Liver (tissue), 9 donors: ENCODE data around the gene ANG. TPM values are rescaled to one million over a fixed set of nuclear protein-coding genes. Genes with fewer than 3 reads are reported as not detected.

ENCODE experiments used
- DNase-seq: peaks from one replicate; pipeline ENCODE4 v3.0.0-alpha.2; 2017; ENCODE audit warnings: low spot score
- H3K27ac ChIP-seq, 2 donors: one replicate each; pipeline ENCODE4 v1.7.0; 2013; ENCODE audit warnings: inconsistent platforms in 2 of 2, low read length in 2 of 2, control low read depth in 1 of 2, low read depth in 1 of 2, mild to moderate bottlenecking in 1 of 2
- H3K27me3 ChIP-seq, 4 donors: one replicate each; pipeline versions ENCODE4 v1.6.1 to v1.7.0; 2013; ENCODE audit warnings: low read length in 3 of 4, inconsistent platforms in 1 of 4, mild to moderate bottlenecking in 1 of 4, moderate library complexity in 1 of 4; ENCODE audit not compliant: control insufficient read depth in 4 of 4, insufficient read depth in 4 of 4
- H3K36me3 ChIP-seq, 4 donors: one replicate each; pipeline versions ENCODE4 v1.6.1 to v1.7.0; 2013; ENCODE audit warnings: low read length in 3 of 4, mild to moderate bottlenecking in 3 of 4, low read depth in 1 of 4, moderate library complexity in 1 of 4; ENCODE audit not compliant: control insufficient read depth in 4 of 4, insufficient read depth in 3 of 4
- H3K4me1 ChIP-seq, 4 donors: one replicate each; pipeline versions ENCODE4 v1.6.1 to v1.7.0; 2013; ENCODE audit warnings: low read length in 3 of 4, mild to moderate bottlenecking in 3 of 4, moderate library complexity in 1 of 4; ENCODE audit not compliant: control insufficient read depth in 4 of 4, insufficient read depth in 4 of 4
- H3K4me3 ChIP-seq, 3 donors: one replicate each; pipeline versions ENCODE4 v1.6.1 to v1.7.0; 2013; ENCODE audit warnings: low read length in 3 of 3, control low read depth in 1 of 3, low read depth in 1 of 3, mild to moderate bottlenecking in 1 of 3
- H3K9ac ChIP-seq, 2 donors: one replicate each; pipeline ENCODE4 v1.7.0; 2013; ENCODE audit warnings: low read length in 2 of 2, mild to moderate bottlenecking in 2 of 2, moderate library complexity in 2 of 2, control low read depth in 1 of 2, low read depth in 1 of 2
- H3K9me3 ChIP-seq, 4 donors: one replicate each; pipeline versions ENCODE4 v1.6.1 to v1.7.0; 2013; ENCODE audit warnings: low read length in 3 of 4; ENCODE audit not compliant: control insufficient read depth in 4 of 4
- EGR1 ChIP-seq, 2 donors: IDR thresholded peaks; 2 replicates each; pipeline ENCODE4 v1.6.1; 2016 to 2018; ENCODE audit warnings: antibody characterized with exemption in 2 of 2, low read depth in 2 of 2
- GABPA ChIP-seq, 2 donors: IDR thresholded peaks in 1 of 2; conservative IDR thresholded peaks in 1 of 2; 2 replicates each; pipeline ENCODE4 v1.6.1; 2016; ENCODE audit warnings: antibody characterized with exemption in 2 of 2, mild to moderate bottlenecking in 1 of 2, moderate library complexity in 1 of 2
- HNF4A ChIP-seq, 2 donors: conservative IDR thresholded peaks; 2 replicates each; pipeline ENCODE4 v1.6.1; 2016; ENCODE audit warnings: antibody characterized with exemption in 2 of 2, mild to moderate bottlenecking in 2 of 2
- HNF4G ChIP-seq: IDR thresholded peaks from 2 replicates; pipeline ENCODE4 v1.6.1; 2016; ENCODE audit warnings: antibody characterized with exemption
- JUND ChIP-seq, 2 donors: IDR thresholded peaks; 2 replicates each; pipeline ENCODE4 v1.6.1; 2016; ENCODE audit warnings: antibody characterized with exemption in 2 of 2
- RAD21 ChIP-seq, 2 donors: IDR thresholded peaks; 2 replicates each; pipeline ENCODE4 v1.6.1; 2016; ENCODE audit warnings: antibody characterized with exemption in 2 of 2, mild to moderate bottlenecking in 2 of 2
- SP1 ChIP-seq: IDR thresholded peaks from 2 replicates; pipeline ENCODE4 v1.6.1; 2018; ENCODE audit warnings: antibody characterized with exemption, mild to moderate bottlenecking
- YY1 ChIP-seq: IDR thresholded peaks from 2 replicates; pipeline ENCODE4 v1.6.1; 2016; ENCODE audit warnings: antibody characterized with exemption, mild to moderate bottlenecking
- WGBS: extraction: QIAGEN DNeasy Blood & Tissue Kit; methylation state at CpG from one replicate; pipeline ENCODE4 v1.1.7; 2013; 5-methylcytosine and 5-hydroxymethylcytosine counted together
- polyA plus RNA-seq, 2 donors: library from polyadenylated mRNA; stranded (reverse) in 1 of 2; unstranded in 1 of 2; fragments of 200-250 nt in 1 of 2; fragments of >200 nt in 1 of 2; fragmentation: Nextera tagmentation in 1 of 2; extraction: Ambion mirVana in 1 of 2; gene quantifications; one replicate each; pipeline versions ENCODE4 v1.2.1 to v1.2.3, GENCODE V29; 2013 to 2015
- total RNA-seq, 2 donors: library from RNA; depleted of rRNA; stranded (reverse); fragments of >200 nt; gene quantifications; one replicate each; pipeline ENCODE4 v1.2.3, GENCODE V29; 2014
- TF ChIP-seq, protein P1 (sequence below): IDR thresholded peaks from 2 replicates; pipeline ENCODE4 v1.6.1; 2016; ENCODE audit warnings: antibody characterized with exemption
- TF ChIP-seq, protein P2 (sequence below): IDR thresholded peaks from 2 replicates; pipeline ENCODE4 v1.6.1; 2016; ENCODE audit warnings: antibody characterized with exemption
- TF ChIP-seq, protein P3 (sequence below): fragments of 150-350 bp; IDR thresholded peaks from 2 replicates; pipeline ENCODE4 v1.5.1; 2017; ENCODE audit warnings: improper control_type of control experiment, low read depth, low read length; ENCODE audit not compliant: missing input control
- donor health status: healthy.
- donor health status: healthy.
- donor health status: healthy.
- donor health status: healthy.
- donor health status: healthy.

ANG gene
- total and polyA plus RNA-seq, 4 donors: 153 to 2,524 (median 1,379) TPM

DNA sequence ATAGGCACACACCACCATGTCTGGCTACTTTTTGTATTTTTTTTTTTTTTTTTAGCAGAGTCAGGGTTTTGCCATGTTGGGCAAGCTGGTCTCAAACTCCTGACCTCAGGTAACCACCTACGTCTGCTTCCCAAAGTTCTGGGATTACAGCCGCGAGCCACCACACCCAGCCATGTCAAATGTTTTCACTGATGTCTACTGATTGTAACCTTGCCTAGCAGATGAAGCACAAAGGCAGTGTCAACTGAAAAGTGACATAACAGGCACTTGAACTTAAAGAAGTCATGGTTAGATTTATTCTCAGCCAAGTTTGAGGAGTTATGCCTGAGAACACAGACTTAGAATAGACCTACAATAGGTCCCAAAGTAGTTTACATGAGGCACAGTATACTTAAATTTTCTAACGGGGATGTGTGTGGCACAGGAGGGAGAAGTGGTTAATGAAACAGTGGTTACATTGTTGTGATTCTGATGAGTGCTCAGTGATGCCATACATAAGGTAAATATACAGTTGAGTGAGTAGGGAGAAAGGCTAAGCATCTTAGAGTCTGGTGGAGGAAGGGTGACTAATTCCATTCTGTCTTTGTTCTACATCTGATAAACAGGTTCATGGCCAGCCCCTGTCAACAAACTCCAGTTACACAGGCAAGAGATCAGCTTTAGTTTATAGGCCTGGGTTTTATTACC is 16.8 kb upstream of the ANG start (continued):
- TF ChIP-seq, protein P1, sequence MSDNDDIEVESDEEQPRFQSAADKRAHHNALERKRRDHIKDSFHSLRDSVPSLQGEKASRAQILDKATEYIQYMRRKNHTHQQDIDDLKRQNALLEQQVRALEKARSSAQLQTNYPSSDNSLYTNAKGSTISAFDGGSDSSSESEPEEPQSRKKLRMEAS: no peak

DNA sequence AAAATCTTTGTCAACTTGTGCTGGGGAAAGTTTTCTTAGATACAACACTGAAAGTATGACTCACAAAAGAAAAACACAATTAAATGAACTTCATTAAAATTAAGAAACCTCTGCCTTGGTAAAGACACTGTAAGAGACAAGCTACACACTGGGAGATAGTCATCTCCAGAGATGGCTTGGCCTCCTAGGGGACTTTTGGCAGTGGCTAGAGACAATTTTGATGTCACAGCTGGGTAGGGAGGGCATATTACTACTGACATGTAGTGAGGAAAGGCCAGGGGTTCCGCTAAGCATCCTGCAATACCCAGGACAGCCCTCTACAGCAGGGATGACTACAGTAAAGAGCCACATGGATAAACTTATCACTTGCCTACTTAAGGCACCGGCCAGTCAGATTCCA is 12.9 kb upstream of the ANG start:
- Histone ChIP-seq H3K4me1 (peaks cover under 1 to 7% (median 5%) of the 10 kb centered on the region in 4 donors), H3K27me3 (no peaks in the 10 kb centered on the region), H3K9me3 (no peaks in the 10 kb centered on the region), H3K27ac (no peak overlapping the region), H3K9ac (no peak overlapping the region), H3K36me3 (no peaks in the 10 kb centered on the region), H3K4me3 (no peak overlapping the region)
- DNase-seq: no peak
- 92% methylated on average over 2 of the region's 2 CpGs for WGBS
- TF ChIP-seq SP1: no peak
- TF ChIP-seq RAD21 (IDR thresholded peaks at IDR 0.05): no peak
- TF ChIP-seq HNF4G: no peak
- TF ChIP-seq, protein P2, sequence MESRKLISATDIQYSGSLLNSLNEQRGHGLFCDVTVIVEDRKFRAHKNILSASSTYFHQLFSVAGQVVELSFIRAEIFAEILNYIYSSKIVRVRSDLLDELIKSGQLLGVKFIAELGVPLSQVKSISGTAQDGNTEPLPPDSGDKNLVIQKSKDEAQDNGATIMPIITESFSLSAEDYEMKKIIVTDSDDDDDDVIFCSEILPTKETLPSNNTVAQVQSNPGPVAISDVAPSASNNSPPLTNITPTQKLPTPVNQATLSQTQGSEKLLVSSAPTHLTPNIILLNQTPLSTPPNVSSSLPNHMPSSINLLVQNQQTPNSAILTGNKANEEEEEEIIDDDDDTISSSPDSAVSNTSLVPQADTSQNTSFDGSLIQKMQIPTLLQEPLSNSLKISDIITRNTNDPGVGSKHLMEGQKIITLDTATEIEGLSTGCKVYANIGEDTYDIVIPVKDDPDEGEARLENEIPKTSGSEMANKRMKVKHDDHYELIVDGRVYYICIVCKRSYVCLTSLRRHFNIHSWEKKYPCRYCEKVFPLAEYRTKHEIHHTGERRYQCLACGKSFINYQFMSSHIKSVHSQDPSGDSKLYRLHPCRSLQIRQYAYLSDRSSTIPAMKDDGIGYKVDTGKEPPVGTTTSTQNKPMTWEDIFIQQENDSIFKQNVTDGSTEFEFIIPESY: no peak
- TF ChIP-seq, protein P3, sequence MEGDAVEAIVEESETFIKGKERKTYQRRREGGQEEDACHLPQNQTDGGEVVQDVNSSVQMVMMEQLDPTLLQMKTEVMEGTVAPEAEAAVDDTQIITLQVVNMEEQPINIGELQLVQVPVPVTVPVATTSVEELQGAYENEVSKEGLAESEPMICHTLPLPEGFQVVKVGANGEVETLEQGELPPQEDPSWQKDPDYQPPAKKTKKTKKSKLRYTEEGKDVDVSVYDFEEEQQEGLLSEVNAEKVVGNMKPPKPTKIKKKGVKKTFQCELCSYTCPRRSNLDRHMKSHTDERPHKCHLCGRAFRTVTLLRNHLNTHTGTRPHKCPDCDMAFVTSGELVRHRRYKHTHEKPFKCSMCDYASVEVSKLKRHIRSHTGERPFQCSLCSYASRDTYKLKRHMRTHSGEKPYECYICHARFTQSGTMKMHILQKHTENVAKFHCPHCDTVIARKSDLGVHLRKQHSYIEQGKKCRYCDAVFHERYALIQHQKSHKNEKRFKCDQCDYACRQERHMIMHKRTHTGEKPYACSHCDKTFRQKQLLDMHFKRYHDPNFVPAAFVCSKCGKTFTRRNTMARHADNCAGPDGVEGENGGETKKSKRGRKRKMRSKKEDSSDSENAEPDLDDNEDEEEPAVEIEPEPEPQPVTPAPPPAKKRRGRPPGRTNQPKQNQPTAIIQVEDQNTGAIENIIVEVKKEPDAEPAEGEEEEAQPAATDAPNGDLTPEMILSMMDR: no peak
- no peak for TF ChIP-seq JUND (IDR thresholded peaks at IDR 0.05)
- TF ChIP-seq, protein P1: no peak
- TF ChIP-seq HNF4A (conservative IDR thresholded peaks at IDR 0.05): no peak
- TF ChIP-seq EGR1 (IDR thresholded peaks at IDR 0.05; ENCODE audit: low read depth in 2 of 2): no peak
- no peak for TF ChIP-seq GABPA (IDR thresholded peaks at IDR 0.05 in 1 of 2, conservative IDR thresholded peaks at IDR 0.05 in 1 of 2)
- no peak for TF ChIP-seq YY1

DNA sequence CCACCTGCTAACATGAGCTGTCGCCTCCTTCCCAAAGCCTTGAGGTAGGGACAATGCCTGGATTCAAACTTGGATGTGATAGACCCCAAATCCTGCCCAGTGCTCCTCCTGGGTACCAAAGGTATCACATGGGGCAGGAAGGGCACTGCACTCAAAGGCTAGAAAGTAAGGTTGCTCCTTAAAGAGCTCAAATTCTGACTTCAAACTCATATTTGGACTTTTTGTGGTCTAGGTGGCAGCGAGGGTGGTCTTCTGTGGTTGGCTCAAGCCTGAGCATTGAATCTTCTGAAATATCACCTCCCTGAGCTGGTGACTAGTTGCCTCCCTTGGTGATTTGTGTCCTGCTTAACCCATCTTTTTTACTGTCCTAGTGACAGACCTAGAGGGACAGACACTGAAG is 12.5 kb upstream of the ANG start:
- no peaks in the 10 kb centered on the region for H3K27me3 ChIP-seq
- no peaks in the 10 kb centered on the region for H3K9me3 ChIP-seq
- no peaks in the 10 kb centered on the region for H3K36me3 ChIP-seq
- no peak overlapping the region for H3K27ac ChIP-seq
- H3K4me3 ChIP-seq: no peak overlapping the region
- no peak for DNase-seq
- peaks cover 2 to 11% (median 9%) of the 10 kb centered on the region in 4 donors for H3K4me1 ChIP-seq
- no peak overlapping the region for H3K9ac ChIP-seq
- 85% methylated on average over 2 of the region's 2 CpGs for WGBS
- TF ChIP-seq SP1: no peak
- TF ChIP-seq JUND (IDR thresholded peaks at IDR 0.05): no peak
- TF ChIP-seq, protein P1: no peak
- TF ChIP-seq, protein P3: no peak
- TF ChIP-seq YY1: no peak
- no peak for TF ChIP-seq HNF4A (conservative IDR thresholded peaks at IDR 0.05)
